GM23338 (cell line): Measurements from ENCODE around the gene DYRK1A. TPM values are rescaled to one million over a fixed set of nuclear protein-coding genes. Genes with fewer than 3 reads are reported as not detected.

Experiments
- ATAC-seq: fragments of 200-7000 bp; cut with Tn5 transposase; 3 replicates; pipeline ENCODE4 v1.9.1; 2020
- DNase-seq: peaks from one replicate; pipeline ENCODE4 v3.0.0-alpha.2; 2015; ENCODE audit warnings: low spot score
- H2AFZ ChIP-seq: fragments of 200-600 bp; sonication (generic); 2 replicates; pipeline ENCODE4 v1.8.0; 2016; ENCODE audit warnings: antibody characterized with exemption, mild to moderate bottlenecking, moderate library complexity
- H3F3A ChIP-seq: fragments of 200-600 bp; sonication (generic); replicated peaks from 2 replicates; pipeline ENCODE4 v1.8.0; 2017; ENCODE audit warnings: antibody characterized with exemption, mixed run types, low read depth
- H3K27ac ChIP-seq: fragments of 200-600 bp; sonication (generic); 2 replicates; pipeline ENCODE4 v1.6.1; 2016; ENCODE audit warnings: low read depth
- H3K27me3 ChIP-seq: fragments of 200-600 bp; sonication (generic); 2 replicates; pipeline ENCODE4 v1.8.0; 2016; ENCODE audit warnings: mild to moderate bottlenecking, mixed run types, moderate library complexity; ENCODE audit not compliant: insufficient read depth
- H3K36me3 ChIP-seq: fragments of 200-600 bp; sonication (generic); 2 replicates; pipeline ENCODE4 v1.8.0; 2016; ENCODE audit warnings: mild to moderate bottlenecking; ENCODE audit not compliant: insufficient read depth
- H3K4me1 ChIP-seq: fragments of 200-600 bp; sonication (generic); 2 replicates; pipeline ENCODE4 v1.8.0; 2016; ENCODE audit warnings: mild to moderate bottlenecking, moderate library complexity; ENCODE audit not compliant: insufficient read depth
- H3K4me2 ChIP-seq: fragments of 200-600 bp; sonication (generic); 2 replicates; pipeline ENCODE4 v1.7.1; 2017; ENCODE audit warnings: mixed run types
- H3K4me3 ChIP-seq: fragments of 200-600 bp; sonication (generic); 2 replicates; pipeline ENCODE4 v1.6.1; 2016; ENCODE audit warnings: mixed run types
- H3K79me2 ChIP-seq: fragments of 200-600 bp; sonication (generic); replicated peaks from 2 replicates; pipeline ENCODE4 v1.8.0; 2017; ENCODE audit warnings: mild to moderate bottlenecking; ENCODE audit not compliant: insufficient read depth
- H3K9me2 ChIP-seq: fragments of 200-600 bp; sonication (generic); 2 replicates; pipeline ENCODE4 v1.8.0; 2017; ENCODE audit not compliant: insufficient read depth
- H4K20me1 ChIP-seq: fragments of 200-600 bp; sonication (generic); replicated peaks from 2 replicates; pipeline ENCODE4 v1.8.0; 2017; ENCODE audit warnings: mild to moderate bottlenecking; ENCODE audit not compliant: insufficient read depth
- H3K27ac Mint-ChIP-seq: 2 replicates; pipeline ENCODE4 v1.8.0; 2020; ENCODE audit warnings: inconsistent platforms, mild to moderate bottlenecking, moderate library complexity, mixed read lengths
- H3K27me3 Mint-ChIP-seq: 3 replicates; pipeline ENCODE4 v1.8.0; 2022; ENCODE audit warnings: low read depth, mild to moderate bottlenecking, moderate library complexity, mixed read lengths, inconsistent platforms; ENCODE audit not compliant: insufficient read depth, poor library complexity
- H3K36me3 Mint-ChIP-seq: 3 replicates; pipeline ENCODE4 v1.8.0; 2021; ENCODE audit warnings: low read depth, mild to moderate bottlenecking, inconsistent platforms, moderate library complexity, mixed read lengths
- H3K4me1 Mint-ChIP-seq: 3 replicates; pipeline ENCODE4 v1.8.0; 2020; ENCODE audit warnings: mild to moderate bottlenecking, inconsistent platforms, mixed read lengths
- H3K4me3 Mint-ChIP-seq: 3 replicates; pipeline ENCODE4 v1.8.0; 2021; ENCODE audit warnings: moderate library complexity, mild to moderate bottlenecking, inconsistent platforms, mixed read lengths
- H3K9me3 Mint-ChIP-seq: 3 replicates; pipeline ENCODE4 v1.8.0; 2020; ENCODE audit warnings: moderate library complexity, mild to moderate bottlenecking, inconsistent platforms, mixed read lengths
- CREB1 ChIP-seq: fragments of 250-450 bp; sonication (Bioruptor Pico); IDR thresholded peaks from 2 replicates; pipeline ENCODE4 v1.5.0; 2020; ENCODE audit warnings: low read depth, mild to moderate bottlenecking, moderate library complexity
- EZH2 ChIP-seq: fragments of 200-600 bp; sonication (generic); IDR thresholded peaks from one replicate; pipeline ENCODE4 v1.8.0; 2017; ENCODE audit warnings: antibody characterized with exemption, mild to moderate bottlenecking, low read depth; ENCODE audit not compliant: unreplicated experiment
- EZH2phosphoT487 ChIP-seq: fragments of 200-600 bp; sonication (generic); IDR thresholded peaks from one replicate; pipeline ENCODE4 v1.8.1; 2018; ENCODE audit warnings: antibody characterized with exemption; ENCODE audit not compliant: unreplicated experiment
- JUNB ChIP-seq: IDR thresholded peaks from one replicate; pipeline ENCODE4 v1.6.1; 2016; ENCODE audit warnings: antibody characterized with exemption; ENCODE audit not compliant: unreplicated experiment
- NANOG ChIP-seq: IDR thresholded peaks from 2 replicates; pipeline ENCODE4 v1.6.1; 2016; ENCODE audit warnings: antibody characterized with exemption, borderline replicate concordance
- POLR2AphosphoS5 ChIP-seq: IDR thresholded peaks from 2 replicates; pipeline ENCODE4 v1.6.1; 2016; ENCODE audit warnings: antibody characterized with exemption, low read depth
- REST ChIP-seq: IDR thresholded peaks from one replicate; pipeline ENCODE4 v1.6.1; 2018; ENCODE audit warnings: antibody characterized with exemption; ENCODE audit not compliant: unreplicated experiment
- STAT1 ChIP-seq: IDR thresholded peaks from one replicate; pipeline ENCODE4 v1.6.1; 2016; ENCODE audit warnings: antibody characterized with exemption; ENCODE audit not compliant: unreplicated experiment
- ZNF114 ChIP-seq: fragments of 250-450 bp; sonication (Bioruptor Pico); IDR thresholded peaks from 2 replicates; pipeline ENCODE4 v1.5.0; 2020; ENCODE audit warnings: mild to moderate bottlenecking, moderate library complexity
- ZNF331 ChIP-seq: fragments of 250-450 bp; sonication (Bioruptor Pico); IDR thresholded peaks from 2 replicates; pipeline ENCODE4 v1.5.0; 2020; ENCODE audit warnings: low read depth, mild to moderate bottlenecking, moderate library complexity
- ZNF462 ChIP-seq: fragments of 250-450 bp; sonication (Bioruptor Pico); IDR thresholded peaks from 2 replicates; pipeline ENCODE4 v1.5.0; 2020; ENCODE audit warnings: mild to moderate bottlenecking, moderate library complexity
- polyA plus RNA-seq: library from polyadenylated mRNA; unstranded; fragments of >200 nt; fragmentation: Nextera tagmentation; extraction: Ambion mirVana; gene quantifications from 2 replicates; pipeline ENCODE4 v1.2.1, GENCODE V29; 2016
- total RNA-seq: library from RNA; depleted of rRNA; stranded (reverse); fragments of >200 nt; shearing (Covaris generic); gene quantifications from 2 replicates; pipeline ENCODE4 v1.2.3, GENCODE V29; 2014
- TF ChIP-seq, protein P1 (sequence below): IDR thresholded peaks from 2 replicates; pipeline ENCODE4 v1.6.1; 2016; ENCODE audit warnings: antibody characterized with exemption
- TF ChIP-seq, protein P2 (sequence below), 2 experiments: fragments of 200-600 bp in 1 of 2; sonication (generic) in 1 of 2; conservative IDR thresholded peaks; 2 replicates each; pipeline versions ENCODE4 v1.5.1 to v1.6.1; 2016 to 2017; ENCODE audit warnings: antibody characterized with exemption in 2 of 2, low read depth in 2 of 2, mild to moderate bottlenecking in 2 of 2, moderate library complexity in 1 of 2

DYRK1A gene
- total and polyA plus RNA-seq, 2 experiments from 2014 or later = 10.3 to 84.7 TPM

DNA sequence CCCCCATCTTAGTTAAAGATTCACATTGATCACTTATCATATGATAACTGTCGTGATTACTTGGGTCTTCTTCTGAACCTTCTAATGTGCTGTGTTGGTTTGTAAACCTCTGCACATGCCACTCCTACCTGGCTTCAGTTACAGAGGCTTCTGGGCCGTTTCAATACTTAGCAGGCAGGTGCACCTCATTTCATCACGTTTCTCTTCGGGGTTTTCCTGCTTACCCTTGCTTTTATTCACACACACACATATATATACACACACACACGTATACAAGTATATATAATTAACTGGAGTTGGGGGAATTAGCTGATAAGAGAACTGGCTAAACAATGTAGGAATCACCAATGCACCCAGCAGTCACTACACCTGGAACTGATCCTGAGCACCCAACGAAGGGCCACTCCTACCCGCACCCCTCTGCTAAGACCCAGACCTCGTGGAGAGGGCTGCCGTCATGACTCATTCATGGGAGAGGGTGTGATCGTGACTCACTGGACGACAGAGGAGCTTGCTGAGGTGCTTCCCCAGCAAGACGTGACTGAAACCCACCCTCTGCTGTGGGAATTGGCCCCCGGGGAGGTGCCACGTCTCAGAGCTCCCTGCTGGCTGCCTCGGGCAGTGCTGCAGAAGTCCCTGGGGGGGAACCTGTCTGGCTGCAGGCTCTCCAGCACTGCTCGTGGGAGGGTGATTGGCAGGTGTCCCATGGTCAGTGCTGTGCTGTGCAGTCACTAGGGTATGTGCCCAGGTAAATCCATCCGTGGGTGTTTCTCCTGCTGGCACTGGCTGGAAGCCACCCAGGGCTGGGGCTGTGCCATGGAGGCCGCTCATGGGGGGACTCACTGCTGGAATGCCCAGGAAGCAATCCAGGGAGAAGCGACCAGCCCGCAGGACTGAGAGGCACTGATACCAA lies 166.6 kb downstream of the DYRK1A start:
- H3K36me3 Mint-ChIP-seq = peaks cover 19% of the 10 kb centered on the region
- no peak for TF ChIP-seq POLR2AphosphoS5
- TF ChIP-seq, protein P1, sequence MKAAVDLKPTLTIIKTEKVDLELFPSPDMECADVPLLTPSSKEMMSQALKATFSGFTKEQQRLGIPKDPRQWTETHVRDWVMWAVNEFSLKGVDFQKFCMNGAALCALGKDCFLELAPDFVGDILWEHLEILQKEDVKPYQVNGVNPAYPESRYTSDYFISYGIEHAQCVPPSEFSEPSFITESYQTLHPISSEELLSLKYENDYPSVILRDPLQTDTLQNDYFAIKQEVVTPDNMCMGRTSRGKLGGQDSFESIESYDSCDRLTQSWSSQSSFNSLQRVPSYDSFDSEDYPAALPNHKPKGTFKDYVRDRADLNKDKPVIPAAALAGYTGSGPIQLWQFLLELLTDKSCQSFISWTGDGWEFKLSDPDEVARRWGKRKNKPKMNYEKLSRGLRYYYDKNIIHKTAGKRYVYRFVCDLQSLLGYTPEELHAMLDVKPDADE = no peak
- TF ChIP-seq REST = no peak
- TF ChIP-seq ZNF114 (CRISPR knock-in tag) = no peak
- no peak for TF ChIP-seq STAT1
- no peak for TF ChIP-seq EZH2phosphoT487
- no peak for TF ChIP-seq CREB1
- no peak for TF ChIP-seq ZNF462 (CRISPR knock-in tag)
- TF ChIP-seq JUNB = no peak
- TF ChIP-seq EZH2 = no peak
- TF ChIP-seq NANOG = no peak
- TF ChIP-seq ZNF331 (CRISPR knock-in tag) = no peak
- TF ChIP-seq, protein P2, sequence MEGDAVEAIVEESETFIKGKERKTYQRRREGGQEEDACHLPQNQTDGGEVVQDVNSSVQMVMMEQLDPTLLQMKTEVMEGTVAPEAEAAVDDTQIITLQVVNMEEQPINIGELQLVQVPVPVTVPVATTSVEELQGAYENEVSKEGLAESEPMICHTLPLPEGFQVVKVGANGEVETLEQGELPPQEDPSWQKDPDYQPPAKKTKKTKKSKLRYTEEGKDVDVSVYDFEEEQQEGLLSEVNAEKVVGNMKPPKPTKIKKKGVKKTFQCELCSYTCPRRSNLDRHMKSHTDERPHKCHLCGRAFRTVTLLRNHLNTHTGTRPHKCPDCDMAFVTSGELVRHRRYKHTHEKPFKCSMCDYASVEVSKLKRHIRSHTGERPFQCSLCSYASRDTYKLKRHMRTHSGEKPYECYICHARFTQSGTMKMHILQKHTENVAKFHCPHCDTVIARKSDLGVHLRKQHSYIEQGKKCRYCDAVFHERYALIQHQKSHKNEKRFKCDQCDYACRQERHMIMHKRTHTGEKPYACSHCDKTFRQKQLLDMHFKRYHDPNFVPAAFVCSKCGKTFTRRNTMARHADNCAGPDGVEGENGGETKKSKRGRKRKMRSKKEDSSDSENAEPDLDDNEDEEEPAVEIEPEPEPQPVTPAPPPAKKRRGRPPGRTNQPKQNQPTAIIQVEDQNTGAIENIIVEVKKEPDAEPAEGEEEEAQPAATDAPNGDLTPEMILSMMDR (conservative IDR thresholded peaks at IDR 0.05; ENCODE audit: low read depth in 2 of 2) = no peak
- Histone ChIP-seq H3K27me3 (no peaks in the 10 kb centered on the region), H3K9me2 (no peaks in the 10 kb centered on the region), H4K20me1 (no peaks in the 10 kb centered on the region), H3K4me3 (no peak overlapping the region), H2AFZ (no peak overlapping the region), H3K36me3 (no peaks in the 10 kb centered on the region), H3K4me2 (no peak overlapping the region), H3K79me2 (no peaks in the 10 kb centered on the region), H3F3A (no peaks in the 10 kb centered on the region), H3K4me1 (no peaks in the 10 kb centered on the region), H3K27ac (no peak overlapping the region)
- H3K9me3 Mint-ChIP-seq = peaks cover 27% of the 10 kb centered on the region
- no peak overlapping the region for H3K4me3 Mint-ChIP-seq
- ATAC-seq (peak; percentile 56), DNase-seq (no peak)
- no peak overlapping the region for H3K27ac Mint-ChIP-seq
- peaks cover 2% of the 10 kb centered on the region for H3K27me3 Mint-ChIP-seq
- peaks cover 3% of the 10 kb centered on the region for H3K4me1 Mint-ChIP-seq
